ENCODE measurements around the gene LYPD6.
"Not testable (repeated sequence)": the region's sequence is repeated elsewhere in the genome, so short reads cannot be mapped to it uniquely, and the experiment has no call there.

The LYPD6 gene

DNA sequence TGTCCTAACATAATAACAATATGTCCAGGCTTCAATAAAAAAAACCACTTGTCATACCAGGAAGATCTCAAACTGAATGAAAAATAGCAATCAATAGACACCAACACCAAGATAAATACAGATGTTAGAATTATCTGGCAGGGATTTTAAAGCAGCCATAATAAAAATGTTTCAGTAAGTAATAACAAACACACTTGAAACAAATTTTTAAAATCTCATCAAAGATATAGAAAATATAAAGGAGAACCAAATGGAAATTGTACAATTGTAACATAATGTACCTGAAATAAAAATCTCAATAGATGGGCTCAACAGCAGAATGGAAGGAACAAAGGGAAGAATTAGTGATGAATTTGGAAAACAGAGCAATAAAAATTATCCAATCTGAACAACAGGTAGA lies 128.1 kb downstream of the LYPD6 start:
- no peak for DNase-seq

DNA sequence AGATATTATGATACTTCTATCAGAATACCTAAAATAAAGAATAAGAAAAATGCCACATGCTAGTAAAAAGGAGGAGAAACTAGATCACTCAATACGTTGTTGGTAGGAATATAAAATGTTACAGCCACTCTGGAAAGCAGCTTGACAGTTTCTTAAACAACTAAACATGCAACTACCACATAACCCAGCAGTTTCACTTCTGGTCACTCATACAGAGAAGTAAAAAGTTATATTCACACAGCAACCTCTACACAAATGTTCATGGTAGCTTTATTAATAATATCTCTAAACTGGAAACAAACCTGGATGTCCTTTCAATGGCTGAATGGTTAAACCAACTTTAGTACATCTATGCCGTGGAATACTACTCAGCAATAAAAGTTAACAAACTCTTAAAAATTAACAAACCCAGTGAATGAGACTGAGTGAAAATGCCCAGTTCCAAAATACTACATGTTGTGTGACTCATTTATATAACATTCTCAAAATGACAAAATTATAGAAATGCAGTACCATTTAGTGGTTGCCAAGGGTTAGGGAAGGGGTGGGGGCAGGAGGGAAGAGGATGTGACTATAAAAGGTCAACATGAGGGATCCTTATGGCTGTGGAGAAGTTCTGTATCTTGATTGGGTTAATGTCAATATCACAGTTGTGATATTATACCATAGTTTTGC lies 133.1 kb downstream of the LYPD6 start:
- no peak for DNase-seq

DNA sequence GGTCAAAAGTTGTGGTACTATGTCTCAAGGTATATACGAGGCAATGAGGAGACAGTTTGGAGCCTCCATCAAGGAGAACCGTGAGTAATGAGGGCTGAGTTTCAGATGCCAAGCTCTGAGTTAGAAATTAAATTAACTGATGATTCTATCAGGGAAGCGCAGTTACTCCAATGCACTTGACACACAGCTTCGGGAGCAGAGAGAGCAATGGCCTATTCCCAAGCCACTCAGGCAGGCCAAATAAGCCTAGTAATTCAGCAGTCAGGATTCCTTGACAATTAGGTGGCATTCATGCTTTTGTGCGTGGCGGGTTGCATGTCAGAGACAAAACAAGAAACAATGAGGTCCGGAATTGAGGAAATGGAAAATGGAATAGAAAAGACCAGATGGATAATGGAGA lies 134.0 kb downstream of the LYPD6 start:
- DNase-seq, result no peak

DNA sequence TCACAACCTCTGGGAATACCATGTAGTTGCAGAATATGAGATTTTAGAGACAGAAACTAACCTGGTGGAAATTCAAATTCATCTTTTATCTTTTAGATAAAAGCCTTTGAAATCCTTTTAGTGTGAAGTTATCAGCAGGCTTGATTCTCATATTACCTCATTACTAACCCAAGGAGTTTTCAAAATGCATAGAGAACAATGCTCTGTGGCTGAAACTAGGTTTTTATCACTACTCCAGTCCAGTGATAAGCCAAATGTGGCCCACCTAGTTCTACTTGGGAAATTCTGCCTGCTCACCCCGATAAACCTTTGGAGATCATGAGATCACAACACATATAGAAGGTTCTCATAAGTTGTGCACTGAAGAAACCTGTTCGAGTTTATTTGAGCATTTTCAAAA lies 135.5 kb downstream of the LYPD6 start:
- DNase-seq, result no peak

DNA sequence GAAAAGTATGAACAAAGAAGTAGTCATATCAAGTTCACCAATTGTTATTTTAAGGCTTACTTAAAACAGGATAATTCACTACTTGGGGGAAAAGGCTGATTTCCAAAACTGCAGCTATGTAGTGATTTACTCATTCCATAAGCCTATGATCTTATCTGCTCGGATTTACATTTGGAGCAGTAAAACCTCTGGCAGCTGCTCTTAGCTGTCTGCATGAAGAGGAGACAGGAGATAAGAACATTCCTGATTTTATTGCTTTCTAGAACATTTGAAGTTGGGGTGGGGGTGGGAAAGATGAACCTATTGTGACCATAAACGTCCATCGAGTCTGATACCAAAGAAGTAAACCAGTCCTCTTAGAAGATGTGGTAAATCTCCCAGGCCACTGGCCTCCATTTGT lies 136.2 kb downstream of the LYPD6 start:
- DNase-seq, result no peak

DNA sequence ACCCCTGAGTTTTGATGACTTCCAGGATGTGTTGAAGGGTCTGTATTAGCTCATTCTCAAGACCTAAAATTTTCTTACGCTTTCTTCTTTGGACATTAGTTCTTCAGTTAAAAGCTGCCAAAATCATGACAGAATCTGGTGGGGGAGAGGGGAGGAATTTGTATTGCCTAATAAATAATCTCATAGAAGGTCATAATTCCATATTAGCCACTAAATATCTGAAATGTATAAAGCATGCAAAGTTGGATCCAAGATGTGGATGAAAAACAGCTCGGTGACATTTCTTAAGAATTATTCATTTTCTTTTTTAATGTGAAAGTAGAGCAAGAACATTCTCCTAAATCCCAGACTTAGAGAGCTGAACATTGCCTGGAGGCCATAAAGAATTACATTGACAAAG lies 137.0 kb downstream of the LYPD6 start:
- DNase-seq, result no peak

DNA sequence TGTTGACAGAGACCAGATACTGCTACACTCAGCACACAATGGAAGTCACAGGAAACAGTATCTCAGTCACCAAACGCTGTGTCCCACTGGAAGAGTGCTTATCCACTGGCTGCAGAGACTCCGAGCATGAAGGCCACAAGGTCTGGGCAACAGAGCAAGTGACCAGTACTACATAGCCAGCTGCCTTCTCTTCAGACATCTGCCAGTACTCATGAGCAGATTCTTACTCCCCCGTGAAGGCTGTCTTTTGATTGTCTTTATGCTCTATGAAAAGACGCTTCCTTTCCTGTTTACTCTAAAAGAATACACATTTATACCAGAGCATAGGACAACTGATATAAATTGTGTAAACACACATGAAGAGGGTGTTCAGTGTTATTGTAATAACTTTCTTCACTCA lies 138.2 kb downstream of the LYPD6 start:
- DNase-seq, result no peak

DNA sequence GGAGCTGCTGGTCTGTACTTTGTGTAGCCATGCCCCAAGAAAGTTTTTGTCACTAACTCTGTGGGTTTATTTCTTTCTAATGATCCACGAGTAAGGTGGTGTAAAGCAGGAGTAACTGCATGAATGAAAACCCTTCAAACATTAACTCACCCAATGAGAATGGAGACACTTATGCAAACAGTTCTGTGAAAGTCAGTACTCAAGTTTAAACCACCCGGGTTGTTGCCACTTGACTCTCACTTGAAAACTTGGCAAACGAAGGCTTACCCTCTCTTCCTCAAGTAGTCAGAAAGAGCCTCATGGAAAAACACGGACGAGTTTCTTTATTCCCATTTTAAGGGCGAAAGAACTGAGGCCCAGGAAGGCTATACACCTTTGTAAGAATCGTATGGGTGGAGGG lies 139.7 kb downstream of the LYPD6 start:
- no peak for DNase-seq

DNA sequence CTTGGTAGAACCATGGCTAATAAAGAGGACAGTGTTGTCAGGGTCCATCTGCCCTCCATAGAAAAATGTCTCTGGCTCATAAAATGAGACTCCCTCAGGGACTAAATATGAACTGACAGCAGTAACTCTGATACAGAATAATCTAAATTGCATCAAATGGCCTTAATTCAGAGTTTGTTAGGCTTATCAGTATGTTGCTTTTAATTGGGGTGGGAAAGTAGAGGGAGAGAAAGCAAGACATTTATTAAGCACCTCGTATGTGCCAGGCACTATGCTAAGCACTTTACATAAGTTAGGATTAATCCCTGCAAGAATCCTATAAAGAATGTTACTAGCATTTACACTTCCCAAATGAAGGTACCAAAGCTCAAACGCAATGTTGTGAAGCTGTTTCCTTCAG lies 142.0 kb downstream of the LYPD6 start:
- DNase-seq, result no peak

DNA sequence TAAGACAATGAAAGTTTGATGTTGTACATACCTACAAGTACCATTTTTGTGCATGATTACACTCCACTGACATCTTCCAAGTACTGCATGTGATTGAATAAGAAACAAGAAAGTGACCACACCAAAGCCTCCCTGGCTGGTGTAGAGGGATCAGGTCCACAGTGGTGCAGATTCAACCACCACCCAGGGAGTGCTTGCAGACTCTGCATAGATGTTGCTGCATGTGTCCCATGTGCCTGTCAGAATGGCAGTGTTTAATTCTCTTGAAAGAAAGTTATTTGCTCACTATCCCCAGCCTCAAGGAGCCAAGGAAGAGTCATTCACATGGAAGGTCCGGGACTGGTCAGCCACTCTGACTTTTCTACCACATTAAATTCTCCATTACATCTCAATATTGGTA lies 142.7 kb downstream of the LYPD6 start:
- no peak for DNase-seq

DNA sequence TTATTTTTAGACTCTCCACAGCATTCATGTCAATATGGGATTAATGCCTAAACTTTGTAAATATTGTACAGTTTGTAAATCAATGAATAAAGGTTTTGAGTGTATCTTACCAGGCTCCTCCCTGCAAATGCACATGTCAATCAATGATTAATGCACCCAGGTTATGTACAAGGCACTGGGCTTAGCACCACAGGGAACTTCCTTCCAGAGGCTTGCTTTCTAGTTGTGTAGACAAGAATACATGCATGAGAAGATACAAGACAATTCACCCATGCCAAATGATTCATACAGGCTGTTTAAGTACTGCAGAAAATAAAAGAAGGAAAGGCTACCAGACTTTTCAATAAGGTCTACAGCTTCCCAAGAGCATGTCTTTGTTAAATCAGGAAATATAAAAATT lies 143.1 kb downstream of the LYPD6 start:
- no peak for DNase-seq

DNA sequence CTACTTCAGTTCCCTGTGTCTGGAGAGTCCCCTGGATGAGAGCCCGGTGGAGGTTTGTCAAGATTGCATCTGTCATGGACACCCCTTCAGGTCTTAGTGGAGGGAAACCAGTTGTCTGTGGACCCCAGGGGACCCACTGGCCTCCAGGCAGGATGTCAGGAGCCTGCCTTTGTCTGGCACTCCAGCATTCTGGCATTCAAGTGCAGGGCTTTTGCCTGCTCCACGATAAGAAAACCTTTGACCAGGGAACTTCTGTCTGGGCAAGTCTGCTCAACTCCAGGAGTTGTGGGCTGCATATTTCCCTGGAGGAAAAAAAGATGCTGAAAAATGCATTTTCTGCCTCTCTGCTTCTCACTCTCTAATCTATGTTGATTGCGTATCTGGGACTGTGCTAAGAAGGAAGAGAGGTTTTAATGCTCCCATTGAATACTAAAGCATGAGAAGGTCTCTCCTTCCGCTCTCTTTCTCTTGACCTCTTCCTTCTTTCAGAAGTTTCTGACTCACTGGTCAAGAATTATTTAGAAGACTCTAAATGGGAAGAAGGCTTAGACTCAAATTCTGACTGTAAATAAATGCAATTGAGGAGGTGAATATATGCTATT lies 152.7 kb downstream of the LYPD6 start:
- DNase-seq, result no peak

DNA sequence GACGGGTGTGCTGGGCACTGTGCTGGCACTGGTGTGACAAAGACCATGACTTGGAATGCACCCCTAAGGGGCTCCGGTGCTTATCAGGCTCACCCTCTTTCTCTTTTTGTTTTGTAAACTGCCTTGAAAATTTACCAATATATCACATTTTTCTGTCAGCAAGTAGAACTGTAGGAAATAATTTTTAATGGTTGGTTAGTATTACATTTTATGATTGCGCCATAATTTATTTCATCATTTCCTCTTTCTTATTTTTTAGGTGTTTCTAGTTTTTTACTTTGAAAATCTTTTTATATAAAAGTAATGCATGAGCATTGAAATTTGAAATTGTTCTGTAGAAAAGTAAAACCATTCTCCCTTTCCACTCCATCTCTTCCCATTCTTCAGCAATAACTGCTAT lies 156.3 kb downstream of the LYPD6 start:
- no peak for DNase-seq

DNA sequence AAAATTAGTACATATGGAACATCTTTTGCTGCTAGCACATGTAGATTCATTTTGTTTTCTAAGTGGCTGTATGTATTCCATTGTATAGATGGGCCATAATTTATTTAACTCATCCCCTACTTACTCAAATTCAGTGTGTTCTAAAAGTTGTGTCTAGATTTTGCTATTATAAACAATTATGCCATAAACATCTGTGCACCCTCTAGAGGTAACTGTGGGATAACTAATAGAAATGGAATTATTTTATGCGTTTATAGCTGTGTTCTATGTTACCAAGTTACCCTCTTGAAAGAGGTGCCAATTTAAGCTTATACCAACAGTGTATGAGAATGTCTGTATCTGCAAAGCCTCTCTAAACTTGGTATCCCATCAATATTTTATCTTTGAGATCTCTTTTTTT lies 156.8 kb downstream of the LYPD6 start:
- no peak for DNase-seq

DNA sequence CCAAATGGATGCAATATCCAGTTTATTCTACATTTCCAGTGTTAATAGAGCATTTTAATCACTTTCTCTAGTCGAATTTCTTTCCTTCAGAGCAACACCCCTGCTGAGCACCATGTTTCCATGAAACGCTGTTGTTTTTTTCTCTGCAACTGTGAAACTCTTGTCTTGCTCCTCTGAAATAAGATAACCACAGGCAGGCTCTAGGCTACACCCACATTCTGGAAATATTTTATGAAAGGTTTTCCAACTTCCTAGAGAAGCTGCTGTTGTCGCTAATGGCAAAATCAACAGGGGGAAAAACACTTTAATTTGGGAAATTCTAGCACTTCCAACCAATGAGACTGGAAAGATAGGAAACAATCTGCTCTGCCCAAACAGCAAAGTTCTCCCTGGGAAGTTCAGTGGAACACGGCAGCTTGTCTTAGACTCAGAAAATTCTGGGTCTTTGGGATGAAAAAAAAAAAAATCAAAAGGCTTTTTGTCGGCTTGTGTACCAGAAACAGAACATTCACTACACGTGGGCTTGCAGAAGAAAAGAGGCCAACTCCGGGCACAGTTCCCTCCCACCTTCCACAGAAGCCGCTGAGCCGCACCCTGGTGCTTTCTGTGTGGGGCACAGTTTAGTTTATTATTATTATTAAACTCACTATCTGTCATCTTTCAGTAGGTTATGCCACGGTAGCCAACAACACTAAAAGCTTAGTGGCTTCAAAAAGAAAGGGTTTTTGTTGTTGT lies 158.5 kb downstream of the LYPD6 start:
- DNase-seq, result no peak

DNA sequence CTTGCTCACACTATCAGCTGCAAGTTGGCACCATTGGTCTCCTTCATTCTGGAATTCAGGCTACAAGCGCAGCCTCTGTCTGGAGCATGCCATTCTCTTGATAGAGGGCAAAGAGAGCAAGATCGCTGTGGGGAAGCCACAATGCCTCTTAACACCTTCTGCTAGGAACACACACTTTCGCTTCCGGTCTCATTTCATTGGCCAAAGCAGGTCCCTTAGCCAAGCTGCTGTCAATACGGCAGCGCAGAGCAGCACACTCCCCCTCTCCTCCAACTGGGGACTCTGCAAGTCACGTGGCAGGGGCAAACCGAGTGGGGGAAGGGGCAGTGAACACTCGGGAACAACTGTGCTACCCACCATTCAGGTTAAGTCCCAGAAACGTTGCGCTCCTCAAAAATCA lies 159.1 kb downstream of the LYPD6 start:
- DNase-seq, result no peak

DNA sequence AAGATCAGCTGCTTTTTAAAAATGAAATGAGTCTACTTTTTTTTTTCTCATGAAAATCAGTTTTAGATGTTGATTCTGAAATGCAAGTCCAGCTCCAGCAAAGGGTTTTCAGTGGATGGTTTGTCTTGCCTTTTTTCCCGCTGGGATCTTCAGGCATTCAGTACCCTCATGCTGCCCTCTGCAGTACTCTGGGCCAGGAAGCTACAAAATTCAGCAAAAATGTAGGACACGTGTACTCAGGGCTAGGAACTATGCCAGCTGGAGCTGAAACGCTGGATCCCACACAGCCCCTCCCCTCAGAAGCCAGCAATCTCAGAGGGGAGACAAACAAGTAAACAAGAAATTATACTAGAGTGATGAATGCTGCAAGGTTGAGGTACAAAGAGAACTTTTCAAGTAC lies 159.9 kb downstream of the LYPD6 start:
- no peak for DNase-seq

DNA sequence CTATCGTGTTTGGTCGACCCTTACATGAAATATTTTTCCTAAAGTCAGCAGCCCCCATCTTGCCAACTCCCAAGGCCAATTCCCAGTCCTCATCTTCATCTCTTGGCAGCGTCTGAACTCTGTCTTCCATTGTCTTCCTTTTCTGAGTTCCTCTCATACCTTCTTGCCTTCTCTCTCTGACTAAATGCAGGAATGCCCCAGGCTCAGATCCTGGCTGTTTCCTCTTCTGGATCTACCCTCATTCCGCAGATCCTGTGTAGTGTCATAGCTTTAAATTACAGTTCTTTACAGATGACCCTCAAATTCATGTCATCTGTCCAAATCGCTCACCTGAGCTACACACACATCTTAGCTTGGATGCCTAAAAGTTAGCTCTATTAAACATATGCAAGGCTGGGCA lies 162.5 kb downstream of the LYPD6 start:
- DNase-seq, result no peak

DNA sequence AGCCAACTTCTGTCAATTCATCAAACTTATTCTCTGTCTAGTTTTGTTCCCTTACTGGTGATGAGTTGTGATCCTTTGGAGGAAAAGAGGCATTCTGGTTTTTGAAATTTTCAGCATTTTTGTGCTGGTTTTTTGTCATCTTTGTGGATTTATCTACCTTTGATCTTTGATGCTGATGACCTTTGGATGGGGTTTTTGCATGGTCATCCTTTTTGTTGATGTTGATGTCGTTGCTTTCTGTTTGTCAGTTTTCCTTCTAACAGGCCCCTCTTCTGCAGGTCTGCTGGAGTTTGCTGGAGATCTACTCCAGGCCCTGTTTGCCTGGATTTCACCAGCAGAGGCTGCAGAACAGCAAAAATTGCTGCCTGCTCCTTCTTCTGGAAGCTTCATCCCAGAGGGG lies 168.8 kb downstream of the LYPD6 start:
- not testable (repeated sequence) for DNase-seq

DNA sequence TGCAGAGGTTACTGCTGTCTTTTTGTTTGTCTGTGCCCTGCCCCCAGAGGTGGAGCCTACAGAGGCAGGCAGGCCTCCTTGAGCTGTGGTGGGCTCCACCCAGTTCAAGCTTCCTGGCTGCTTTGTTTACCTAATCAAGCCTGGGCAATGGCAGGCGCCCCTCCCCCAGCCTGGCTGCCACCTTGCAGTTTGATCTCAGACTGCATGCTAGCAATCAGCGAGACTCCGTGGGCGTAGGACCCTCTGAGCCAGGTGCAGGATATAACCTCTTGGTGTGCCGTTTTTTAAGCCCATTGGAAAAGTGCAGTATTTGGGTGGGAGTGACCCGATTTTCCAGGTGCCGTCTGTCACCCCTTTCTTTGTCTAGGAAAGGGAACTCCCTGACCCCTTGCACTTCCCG lies 176.4 kb downstream of the LYPD6 start:
- not testable (repeated sequence) for DNase-seq

DNA sequence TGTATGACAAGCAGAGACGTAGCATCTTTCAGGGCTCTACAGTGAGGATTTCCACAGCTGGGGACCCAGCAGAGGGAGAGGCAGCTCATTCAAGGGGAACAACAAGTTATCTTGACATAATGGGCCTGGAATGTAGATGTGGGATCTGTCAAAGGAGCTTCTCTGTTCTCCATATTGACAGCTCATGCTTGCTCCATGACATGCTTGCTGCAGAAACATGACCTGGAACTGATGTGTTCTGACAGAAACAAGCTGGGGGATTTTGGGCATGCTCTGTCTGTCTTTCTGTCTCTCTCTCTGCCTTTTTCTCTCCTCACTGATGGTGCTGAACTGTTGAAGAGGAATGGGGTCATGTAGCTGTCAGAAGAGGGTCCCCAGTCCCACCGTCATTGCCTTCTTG lies 177.6 kb downstream of the LYPD6 start:
- no peak for DNase-seq

DNA sequence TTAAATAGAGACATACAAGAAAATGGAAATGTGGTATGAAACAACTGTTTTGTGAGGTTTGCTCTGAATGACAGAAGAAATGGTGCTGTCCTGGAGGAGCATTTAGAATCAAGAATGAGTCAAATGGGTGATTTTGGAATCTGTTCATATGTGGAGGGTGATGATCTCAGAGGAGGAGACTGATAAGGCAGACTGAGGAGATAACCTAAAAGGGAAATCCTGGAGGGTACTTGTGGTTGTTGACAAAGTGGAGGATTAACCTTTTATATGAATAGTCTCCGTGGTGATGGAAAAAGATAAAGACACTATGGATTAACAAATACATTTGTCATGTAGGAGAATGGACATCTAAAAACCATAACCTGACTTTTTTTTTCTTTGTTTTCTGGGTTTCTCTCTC lies 183.1 kb downstream of the LYPD6 start:
- DNase-seq, result no peak
